ENCODE results near the gene CALHM6. TPM values are rescaled to one million over a fixed set of nuclear protein-coding genes. Genes with fewer than 3 reads are reported as not detected.

CALHM6 gene
- total and polyA plus RNA-seq, 10 of the 15 experiments (the other 5 are each of a cell fraction or from before 2014, with no cell fraction given): 0.15 to 3.4 (median 1.3) TPM

- intact Hi-C loops (cut with micrococcal nuclease; ENCODE audit: unreplicated experiment) (no loop called here), in situ Hi-C loops (cut with MboI) (no loop called here)
- Histone ChIP-seq H4K20me1 (ENCODE audit: control insufficient read depth, insufficient read depth) (no peaks in the 10 kb centered on the region), H3K79me2 (ENCODE audit: control insufficient read depth, insufficient read depth, low read length) (no peaks in the 10 kb centered on the region), H3K4me3 (no peak overlapping the region), H2AFZ (ENCODE audit: control insufficient read depth, low read depth, low read length) (no peak overlapping the region), H3K9me3 (replicated peaks; ENCODE audit: control insufficient read depth, insufficient read depth, low read length) (no peaks in the 10 kb centered on the region), H3K27me3 (replicated peaks in 1 of 2; ENCODE audit: control insufficient read depth in 2 of 2, insufficient read depth in 2 of 2, low read length in 1 of 2) (no peaks in the 10 kb centered on the region), H3K9ac (ENCODE audit: control insufficient read depth, insufficient read depth, low read length) (no peak overlapping the region), H3K4me1 (ENCODE audit: control insufficient read depth, insufficient read depth, low read length) (no peaks in the 10 kb centered on the region), H3K27ac (ENCODE audit: control insufficient read depth, insufficient read depth) (no peak overlapping the region), H3K36me3 (ENCODE audit: control insufficient read depth in 2 of 2, insufficient read depth in 2 of 2, low read length in 1 of 2) (peaks cover 0 to 1% of the 10 kb centered on the region in 2 experiments; a peak in 2 of 4 replicates), H3K4me2 (ENCODE audit: control insufficient read depth, insufficient read depth) (no peak overlapping the region)
- no peak for ATAC-seq
- 100% methylated on average over 1 of the region's 1 CpG for WGBS (ENCODE audit: insufficient coverage, insufficient replicate concordance, low lambda C conversion rate, missing lambda C conversion rate)
- SMC1A ChIA-PET (ENCODE audit: uncharacterized antibody, unreplicated experiment): interaction anchor here (0.6 to 1.8 kb wide), 9 partner anchors 12 to 267 kb away, joined by 3 to 7 read pairs (median 4); no protein-coding TSS in a partner anchor
- CTCF ChIA-PET: interaction anchor here (0.6 to 1.4 kb wide), 4 partner anchors 29 to 93 kb away, joined by 3 to 5 read pairs (median 4); no protein-coding TSS in a partner anchor
- RAD21 ChIA-PET (ENCODE audit: unreplicated experiment): interaction anchor here (0.7 to 1.3 kb wide), 3 partner anchors 12 to 146 kb away, joined by 3 to 4 read pairs (median 4); no protein-coding TSS in a partner anchor
- FAIRE-seq: no peak
- BruUV-seq (replicated peaks): no TSS peak
- POLR2A ChIA-PET: interaction anchor here (0.6 kb wide), 2 partner anchors 8 to 146 kb away, joined by 3 to 4 read pairs; no protein-coding TSS in a partner anchor
- DNase-seq (ENCODE audit: low read depth, low spot score): no peak
- TF ChIP-seq BHLHE40 (IDR thresholded peaks at IDR 0.05; ENCODE audit: borderline replicate concordance in 1 of 2, low read depth in 2 of 2, low read length in 1 of 2) (no peak), NR2F1 (conservative IDR thresholded peaks at IDR 0.05) (no peak), ZBED1 (IDR thresholded peaks at IDR 0.05; ENCODE audit: borderline replicate concordance) (no peak), FOXM1 (IDR thresholded peaks at IDR 0.05; ENCODE audit: low read depth, low read length) (no peak), BCL3 (IDR thresholded peaks at IDR 0.05; ENCODE audit: borderline replicate concordance, insufficient read depth, low read depth, low read length, poor library complexity, severe bottlenecking) (no peak), MTA3 (IDR thresholded peaks at IDR 0.05; ENCODE audit: borderline replicate concordance, low read length) (no peak), HDAC6 (IDR thresholded peaks at IDR 0.05; ENCODE audit: unreplicated experiment) (no peak)
Observed at GRCh38 chr6:116439522-116440051, 21.6 kb upstream of the CALHM6 start.

All from GM12878 (cell line).